A673 (cell line): ENCODE results near the gene SH3BP2. TPM values are rescaled to one million over a fixed set of nuclear protein-coding genes. Genes with fewer than 3 reads are reported as not detected.

Experiments used
- BruUV-seq: library from RNA; stranded (reverse); fragments of 400-500 nt; replicated peaks from 2 replicates; lab custom pipeline; 2021; lab: Mats Ljungman, UMichigan
- CTCF ChIA-PET: fragments of 300-600 bp; sonication (Branson Sonifier 250); formaldehyde crosslinking; loops from one replicate; lab custom pipeline; 2022; ENCODE audit warnings: antibody characterized with exemption; lab: Charles Lee
- POLR2A ChIA-PET: fragments of 300-600 bp; sonication (Branson Sonifier 250); formaldehyde crosslinking; loops from one replicate; lab custom pipeline; 2022; ENCODE audit warnings: antibody characterized with exemption; ENCODE audit not compliant: low non-redundant PET; lab: Charles Lee
- DNase-seq: peaks from one replicate; pipeline ENCODE4 v3.0.0-alpha.2; 2015; ENCODE audit warnings: low spot score
- H3K27ac ChIP-seq: fragments of 200-600 bp; sonication (generic); 2 replicates; pipeline ENCODE4 v1.5.1; 2016; ENCODE audit warnings: mixed run types, low read depth, mild to moderate bottlenecking, mixed read lengths, antibody characterized with exemption, low read length; ENCODE audit not compliant: poor library complexity, severe bottlenecking
- H3K27me3 ChIP-seq: fragments of 200-600 bp; sonication (generic); replicated peaks from 2 replicates; pipeline ENCODE4 v1.6.1; 2017; ENCODE audit warnings: mixed run types, low read depth, mild to moderate bottlenecking, mixed read lengths, antibody characterized with exemption, low read length; ENCODE audit not compliant: insufficient read depth, poor library complexity
- H3K36me3 ChIP-seq: fragments of 200-600 bp; sonication (generic); 2 replicates; pipeline ENCODE4 v1.6.1; 2016; ENCODE audit warnings: mixed run types, mild to moderate bottlenecking, mixed read lengths, antibody characterized with exemption, low read length; ENCODE audit not compliant: insufficient read depth, poor library complexity, severe bottlenecking
- H3K4me1 ChIP-seq: fragments of 200-600 bp; sonication (generic); 2 replicates; pipeline ENCODE4 v1.6.1; 2017; ENCODE audit warnings: mixed run types, mild to moderate bottlenecking, mixed read lengths, antibody characterized with exemption, low read length; ENCODE audit not compliant: insufficient read depth, poor library complexity, severe bottlenecking
- H3K4me3 ChIP-seq: fragments of 200-600 bp; sonication (generic); 2 replicates; pipeline ENCODE4 v1.5.1; 2016; ENCODE audit warnings: low read depth, mixed run types, mild to moderate bottlenecking, mixed read lengths, low read length; ENCODE audit not compliant: poor library complexity, severe bottlenecking
- H3K9me3 ChIP-seq: fragments of 200-600 bp; sonication (generic); 2 replicates; pipeline ENCODE4 v1.6.1; 2016; ENCODE audit warnings: mixed run types, low read depth, mild to moderate bottlenecking, mixed read lengths, antibody characterized with exemption, low read length; ENCODE audit not compliant: poor library complexity, severe bottlenecking
- EZH2 ChIP-seq: fragments of 200-600 bp; sonication (generic); IDR thresholded peaks from 2 replicates; pipeline ENCODE4 v1.6.1; 2017; ENCODE audit warnings: borderline replicate concordance, low read depth, mild to moderate bottlenecking, mixed read lengths, antibody characterized with exemption, low read length; ENCODE audit not compliant: poor library complexity, severe bottlenecking
- intact Hi-C: fragments of 100-400 bp; cut with micrococcal nuclease; formaldehyde crosslinking; loops from one replicate; pipeline ENCODE4 v1.10.0; 2022; ENCODE audit not compliant: unreplicated experiment
- total RNA-seq: library from RNA; stranded (reverse); gene quantifications from 2 replicates; pipeline ENCODE4 v1.2.3, GENCODE V29; 2021
- TF ChIP-seq, protein P1 (sequence below): fragments of 300-800, 200-600 bp; sonication (generic); conservative IDR thresholded peaks from 2 replicates; pipeline ENCODE4 v1.5.1; 2017; ENCODE audit warnings: low read depth, mild to moderate bottlenecking, antibody characterized with exemption, low read length, moderate library complexity, mixed read lengths

SH3BP2 gene
- total RNA-seq, 1 experiment from 2014 or later = 34.4 TPM

GRCh38 chr4:2887343-2887742 is 94.5 kb downstream of the SH3BP2 start:
- Histone ChIP-seq H3K4me1 (no peaks in the 10 kb centered on the region), H3K36me3 (peaks cover 33% of the 10 kb centered on the region), H3K27me3 (no peaks in the 10 kb centered on the region), H3K9me3 (no peaks in the 10 kb centered on the region), H3K27ac (no peak overlapping the region), H3K4me3 (no peak overlapping the region)
- ChIA-PET CTCF (interaction anchor here (0.7 kb wide), 1 partner anchor 1517 kb away, joined by 3 read pairs; no protein-coding TSS in a partner anchor), POLR2A (no interaction called here)
- no TSS peak for BruUV-seq
- no peak for DNase-seq
- TF ChIP-seq, protein P1, sequence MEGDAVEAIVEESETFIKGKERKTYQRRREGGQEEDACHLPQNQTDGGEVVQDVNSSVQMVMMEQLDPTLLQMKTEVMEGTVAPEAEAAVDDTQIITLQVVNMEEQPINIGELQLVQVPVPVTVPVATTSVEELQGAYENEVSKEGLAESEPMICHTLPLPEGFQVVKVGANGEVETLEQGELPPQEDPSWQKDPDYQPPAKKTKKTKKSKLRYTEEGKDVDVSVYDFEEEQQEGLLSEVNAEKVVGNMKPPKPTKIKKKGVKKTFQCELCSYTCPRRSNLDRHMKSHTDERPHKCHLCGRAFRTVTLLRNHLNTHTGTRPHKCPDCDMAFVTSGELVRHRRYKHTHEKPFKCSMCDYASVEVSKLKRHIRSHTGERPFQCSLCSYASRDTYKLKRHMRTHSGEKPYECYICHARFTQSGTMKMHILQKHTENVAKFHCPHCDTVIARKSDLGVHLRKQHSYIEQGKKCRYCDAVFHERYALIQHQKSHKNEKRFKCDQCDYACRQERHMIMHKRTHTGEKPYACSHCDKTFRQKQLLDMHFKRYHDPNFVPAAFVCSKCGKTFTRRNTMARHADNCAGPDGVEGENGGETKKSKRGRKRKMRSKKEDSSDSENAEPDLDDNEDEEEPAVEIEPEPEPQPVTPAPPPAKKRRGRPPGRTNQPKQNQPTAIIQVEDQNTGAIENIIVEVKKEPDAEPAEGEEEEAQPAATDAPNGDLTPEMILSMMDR = no peak
- no peak for TF ChIP-seq EZH2
- intact Hi-C loops = no loop called here

DNA sequence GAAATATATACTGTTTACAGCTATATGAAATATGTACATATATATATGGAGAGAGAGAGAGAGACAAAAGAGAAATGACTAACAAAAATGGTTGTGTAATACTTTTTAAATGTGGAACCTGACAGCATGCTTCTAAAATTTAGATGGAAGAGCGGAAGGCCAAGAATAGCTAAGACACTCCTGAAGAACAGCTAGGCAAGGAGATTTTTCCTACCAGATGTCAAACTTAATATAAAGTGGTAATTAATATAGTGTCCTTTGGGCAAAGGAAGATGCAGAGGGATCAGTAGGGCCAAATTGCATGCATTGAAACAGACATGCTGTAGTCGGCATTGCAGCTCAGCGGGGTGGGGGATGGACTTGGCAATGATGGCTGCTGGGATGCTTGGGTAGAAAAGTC is 96.0 kb downstream of the SH3BP2 start:
- no TSS peak for BruUV-seq

More for the DNA sequence above, 96.0 kb downstream of the SH3BP2 start:
- Histone ChIP-seq H3K27ac (no peak overlapping the region), H3K4me3 (no peak overlapping the region), H3K27me3 (no peaks in the 10 kb centered on the region), H3K4me1 (no peaks in the 10 kb centered on the region), H3K36me3 (peaks cover 28% of the 10 kb centered on the region), H3K9me3 (no peaks in the 10 kb centered on the region)
- TF ChIP-seq, protein P1 = no peak
- no peak for TF ChIP-seq EZH2
- POLR2A ChIA-PET = no interaction called here
- DNase-seq = no peak
- intact Hi-C loops = no loop called here
- CTCF ChIA-PET = no interaction called here

Other genes starting within 250 kb of the SH3BP2 start
- 31.9 and 32.5 TPM in 2 replicates for gene TNIP2, start 36.7 kb upstream of the SH3BP2 start, total RNA-seq
- gene ADD1, start 50.8 kb downstream of the SH3BP2 start, total RNA-seq = 232 and 237 TPM in 2 replicates
- 60.9 and 69.9 TPM in 2 replicates for gene NOP14, start 170.3 kb downstream of the SH3BP2 start, total RNA-seq
- 5.9 and 7.5 TPM in 2 replicates for gene GRK4, start 170.5 kb downstream of the SH3BP2 start, total RNA-seq